ENCODE data around the gene C17orf67. TPM values are rescaled to one million over a fixed set of nuclear protein-coding genes. Genes with fewer than 3 reads are reported as not detected.
A peak's percentile ranks its signal among the peaks of the same experiment; 100 is the strongest.

Gene C17orf67
- total RNA-seq, 2 donors from 2014 or later, result 2.5 to 3.5 TPM

GRCh38 chr17:56796536-56796935 lies 37.2 kb downstream of the C17orf67 start:
- ATAC-seq, result no peak
- peaks cover 6 to 9% of the 10 kb centered on the region in 2 donors for H3K36me3 Mint-ChIP-seq
- DNase-seq (ENCODE audit: low spot score in 2 of 2), result no peak
- H3K27ac Mint-ChIP-seq, result no peak overlapping the region
- H3K9me3 Mint-ChIP-seq, result peaks cover 10 to 11% of the 10 kb centered on the region in 2 donors

- peaks cover 6 to 16% of the 10 kb centered on the region in 2 donors for H3K36me3 Mint-ChIP-seq
- H3K27ac Mint-ChIP-seq, result no peak overlapping the region
- ATAC-seq (no peak), DNase-seq (ENCODE audit: low spot score in 2 of 2) (no peak)
- peaks cover 10 to 16% of the 10 kb centered on the region in 2 donors for H3K9me3 Mint-ChIP-seq
Observed at GRCh38 chr17:56795221-56795865, 38.4 kb downstream of the C17orf67 start.

GRCh38 chr17:56793957-56794356 lies 39.8 kb downstream of the C17orf67 start:
- Mint-ChIP-seq H3K9me3 (peaks cover 10 to 23% of the 10 kb centered on the region in 2 donors), H3K36me3 (peaks cover 6 to 16% of the 10 kb centered on the region in 2 donors), H3K27ac (peak overlapping the region in 1 of 2 donors; percentile 42)
- no peak for ATAC-seq
- DNase-seq (ENCODE audit: low spot score in 2 of 2), result no peak

- DNase-seq (ENCODE audit: low spot score in 2 of 2) (no peak), ATAC-seq (no peak)
- Mint-ChIP-seq H3K36me3 (peaks cover 6 to 16% of the 10 kb centered on the region in 2 donors), H3K9me3 (peaks cover 10 to 23% of the 10 kb centered on the region in 2 donors), H3K27ac (no peak overlapping the region)
Observed at GRCh38 chr17:56793531-56793930, 40.2 kb downstream of the C17orf67 start.

GRCh38 chr17:56792267-56792666 lies 41.5 kb downstream of the C17orf67 start:
- DNase-seq (ENCODE audit: low spot score in 2 of 2), result no peak
- Mint-ChIP-seq H3K36me3 (peaks cover 6 to 19% of the 10 kb centered on the region in 2 donors), H3K27ac (no peak overlapping the region), H3K9me3 (peaks cover 10 to 24% of the 10 kb centered on the region in 2 donors)
- ATAC-seq, result no peak

GRCh38 chr17:56786989-56787482 lies 46.7 kb downstream of the C17orf67 start:
- Mint-ChIP-seq H3K9me3 (peaks cover under 1 to 16% of the 10 kb centered on the region in 2 donors), H3K27ac (peak overlapping the region; percentile 85 to 95), H3K36me3 (peaks cover 2 to 23% of the 10 kb centered on the region in 2 donors)
- peak; percentile 48 to 70 for DNase-seq (ENCODE audit: low spot score in 2 of 2)
- ATAC-seq, result peak; percentile 99

GRCh38 chr17:56785997-56786680 lies 47.6 kb downstream of the C17orf67 start:
- H3K9me3 Mint-ChIP-seq, result peaks cover 0 to 16% of the 10 kb centered on the region in 2 donors
- ATAC-seq (no peak), DNase-seq (ENCODE audit: low spot score in 2 of 2) (no peak)
- peaks cover 0 to 18% of the 10 kb centered on the region in 2 donors for H3K36me3 Mint-ChIP-seq
- peak overlapping the region; percentile 85 to 95 for H3K27ac Mint-ChIP-seq

GRCh38 chr17:56785405-56785804 lies 48.3 kb downstream of the C17orf67 start:
- ATAC-seq (no peak), DNase-seq (ENCODE audit: low spot score in 2 of 2) (no peak)
- H3K9me3 Mint-ChIP-seq, result peaks cover 0 to 11% of the 10 kb centered on the region in 2 donors
- peak overlapping the region; percentile 46 to 79 for H3K27ac Mint-ChIP-seq
- peaks cover 0 to 11% of the 10 kb centered on the region in 2 donors for H3K36me3 Mint-ChIP-seq

GRCh38 chr17:56782338-56782737 lies 51.4 kb downstream of the C17orf67 start:
- Mint-ChIP-seq H3K9me3 (peaks cover 0 to 3% of the 10 kb centered on the region in 2 donors), H3K36me3 (peaks cover 0 to 9% of the 10 kb centered on the region in 2 donors), H3K27ac (no peak overlapping the region)
- no peak for ATAC-seq
- DNase-seq (ENCODE audit: low spot score in 2 of 2), result no peak

- ATAC-seq (no peak), DNase-seq (ENCODE audit: low spot score in 2 of 2) (no peak)
- Mint-ChIP-seq H3K36me3 (peaks cover 0 to 5% of the 10 kb centered on the region in 2 donors), H3K27ac (no peak overlapping the region), H3K9me3 (no peaks in the 10 kb centered on the region)
Observed at GRCh38 chr17:56781906-56782305, 51.8 kb downstream of the C17orf67 start.

GRCh38 chr17:56779898-56780777 lies 53.6 kb downstream of the C17orf67 start:
- ATAC-seq, result peak; percentile 93 to 94
- H3K27ac Mint-ChIP-seq, result peak overlapping the region; percentile 69 to 96
- no peaks in the 10 kb centered on the region for H3K9me3 Mint-ChIP-seq
- H3K36me3 Mint-ChIP-seq, result no peaks in the 10 kb centered on the region
- peak; percentile 86 to 97 for DNase-seq (ENCODE audit: low spot score in 2 of 2)

GRCh38 chr17:56779322-56779721 lies 54.4 kb downstream of the C17orf67 start:
- H3K27ac Mint-ChIP-seq, result peak overlapping the region in 1 of 2 donors; percentile 69
- DNase-seq (ENCODE audit: low spot score in 2 of 2) (no peak), ATAC-seq (no peak)
- no peaks in the 10 kb centered on the region for H3K36me3 Mint-ChIP-seq
- H3K9me3 Mint-ChIP-seq, result no peaks in the 10 kb centered on the region

GRCh38 chr17:56778898-56779297 lies 54.8 kb downstream of the C17orf67 start:
- ATAC-seq (no peak), DNase-seq (ENCODE audit: low spot score in 2 of 2) (no peak)
- H3K27ac Mint-ChIP-seq, result no peak overlapping the region

GRCh38 chr17:56777859-56778258 lies 55.9 kb downstream of the C17orf67 start:
- no peak for ATAC-seq
- Mint-ChIP-seq H3K27ac (no peak overlapping the region), H3K36me3 (no peaks in the 10 kb centered on the region), H3K9me3 (no peaks in the 10 kb centered on the region)
- DNase-seq (ENCODE audit: low spot score in 2 of 2), result no peak

More at GRCh38 chr17:56778898-56779297, 54.8 kb downstream of the C17orf67 start:
- no peaks in the 10 kb centered on the region for H3K36me3 Mint-ChIP-seq
- no peaks in the 10 kb centered on the region for H3K9me3 Mint-ChIP-seq

- H3K27ac Mint-ChIP-seq, result no peak overlapping the region
- H3K36me3 Mint-ChIP-seq, result no peaks in the 10 kb centered on the region
- ATAC-seq (no peak), DNase-seq (ENCODE audit: low spot score in 2 of 2) (no peak)
- H3K9me3 Mint-ChIP-seq, result no peaks in the 10 kb centered on the region
Observed at GRCh38 chr17:56774650-56775049, 59.1 kb downstream of the C17orf67 start.

- no peaks in the 10 kb centered on the region for H3K36me3 Mint-ChIP-seq
- H3K27ac Mint-ChIP-seq, result no peak overlapping the region
- ATAC-seq (no peak), DNase-seq (ENCODE audit: low spot score in 2 of 2) (no peak)
- H3K9me3 Mint-ChIP-seq, result no peaks in the 10 kb centered on the region
Observed at GRCh38 chr17:56773124-56773523, 60.6 kb downstream of the C17orf67 start.
